ENCODE results near the gene COP1. TPM values are rescaled to one million over a fixed set of nuclear protein-coding genes. Genes with fewer than 3 reads are reported as not detected.

Gene COP1
- total and polyA plus RNA-seq, 2 of the 8 experiments (the other 6 are each of a cell fraction or from before 2014, with no cell fraction given): 26.2 to 44.9 TPM

- FAIRE-seq (no peak), DNase-seq (ENCODE audit: low read depth in 1 of 2, low spot score in 2 of 2) (no peak)
- CTCF ChIA-PET (ENCODE audit: partially characterized antibody): no interaction called here
- Histone ChIP-seq H4K8ac (ENCODE audit: extremely low read depth, insufficient read depth, low read length) (no peak overlapping the region), H3K14ac (ENCODE audit: insufficient read length) (no peak overlapping the region), H2AK5ac (ENCODE audit: low read depth, low read length) (no peak overlapping the region), H3K4me3 (ENCODE audit: extremely low read depth in 1 of 4, insufficient read depth in 2 of 4, low read depth in 3 of 4, low read length in 4 of 4) (no peak overlapping the region), H3K23ac (ENCODE audit: insufficient read length) (no peak overlapping the region), H2BK120ac (replicated peaks; ENCODE audit: low read depth, low read length) (no peak overlapping the region), H3K27me3 (replicated peaks in 1 of 4; ENCODE audit: control insufficient read depth in 3 of 4, extremely low read depth in 1 of 4, insufficient read depth in 3 of 4, low read length in 3 of 4) (no peaks in the 10 kb centered on the region), H4K91ac (replicated peaks; ENCODE audit: insufficient read length, low read length) (no peak overlapping the region), H3K79me1 (ENCODE audit: low read depth, low read length) (0 out of 2 replicates have a peak, but pooled peaks cover 3% of the 10 kb centered on the region), H3K18ac (ENCODE audit: extremely low read depth, low read length) (no peak overlapping the region), H3K56ac (replicated peaks; ENCODE audit: insufficient read length, low read depth, low read length) (no peak overlapping the region), H2BK20ac (ENCODE audit: low read length) (no peak overlapping the region), H3K4ac (replicated peaks; ENCODE audit: insufficient read length, low read depth, low read length) (no peak overlapping the region), H3K36me3 (ENCODE audit: control insufficient read depth in 2 of 4, insufficient read depth in 4 of 4, low read length in 3 of 4) (peaks cover 0 to 6% (median 3%) of the 10 kb centered on the region in 4 experiments; a peak in 2 of 8 replicates), H4K20me1 (replicated peaks in 1 of 2; ENCODE audit: control insufficient read depth in 1 of 2, insufficient read depth in 2 of 2, low read length in 2 of 2) (peaks cover 0 to 2% of the 10 kb centered on the region in 2 experiments), H3K27ac (ENCODE audit: low read depth, low read length) (no peak overlapping the region), H3K79me2 (ENCODE audit: control insufficient read depth in 1 of 2, insufficient read depth in 2 of 2, low read length in 2 of 2) (peaks cover 0 to 26% of the 10 kb centered on the region in 2 experiments; a peak in 2 of 4 replicates), H2BK12ac (ENCODE audit: low read depth, low read length) (no peak overlapping the region), H3K9me3 (ENCODE audit: insufficient read depth in 2 of 2, low read depth in 1 of 2, low read length in 1 of 2) (peaks cover 0 to 5% of the 10 kb centered on the region in 2 experiments; a peak in 2 of 4 replicates), H3K4me1 (replicated peaks in 1 of 4; ENCODE audit: control insufficient read depth in 3 of 4, insufficient read depth in 4 of 4, low read length in 3 of 4) (no peaks in the 10 kb centered on the region), H3K4me2 (ENCODE audit: insufficient read depth in 1 of 2, low read depth in 2 of 2, low read length in 2 of 2) (no peak overlapping the region), H2BK5ac (ENCODE audit: low read depth, low read length) (no peak overlapping the region), H4K5ac (ENCODE audit: insufficient read length, low read depth, low read length) (no peak overlapping the region), H3K23me2 (ENCODE audit: low read depth, low read length) (no peaks in the 10 kb centered on the region), H2BK15ac (ENCODE audit: low read length) (no peak overlapping the region), H3K9ac (replicated peaks in 1 of 4; ENCODE audit: extremely low read depth in 1 of 4, low read depth in 3 of 4, low read length in 3 of 4) (no peak overlapping the region), H2AFZ (ENCODE audit: low read length) (no peak overlapping the region)
- POLR2A ChIA-PET (ENCODE audit: partially characterized antibody): no interaction called here
- TF ChIP-seq KDM1A (IDR thresholded peaks at IDR 0.05; ENCODE audit: borderline replicate concordance, low read length): no peak
- no peak for TF ChIP-seq RXRA (IDR thresholded peaks at IDR 0.05; ENCODE audit: insufficient read depth, low read depth, low read length)
- no peak for TF ChIP-seq CHD1 (IDR thresholded peaks at IDR 0.05; ENCODE audit: low read depth, low read length)
- TF ChIP-seq CBX5 (IDR thresholded peaks at IDR 0.05; ENCODE audit: low read depth, low read length): no peak
- TF ChIP-seq BACH1 (IDR thresholded peaks at IDR 0.05; ENCODE audit: low read length): no peak
- TF ChIP-seq SP4 (IDR thresholded peaks at IDR 0.05; ENCODE audit: low read length): no peak
- TF ChIP-seq CREB1 (IDR thresholded peaks at IDR 0.05): no peak
- TF ChIP-seq SIX5 (IDR thresholded peaks at IDR 0.05; ENCODE audit: low read depth, low read length): no peak
- no peak for TF ChIP-seq RFX5 (IDR thresholded peaks at IDR 0.05; ENCODE audit: borderline replicate concordance, low read depth, low read length)
- no peak for TF ChIP-seq JUN (IDR thresholded peaks at IDR 0.05; ENCODE audit: low read depth, low read length)
Measured at GRCh38 chr1:176174108-176174507, 33.0 kb downstream of the COP1 start.
